Nephron progenitor cell (in vitro differentiated cells): ENCODE data around the gene EVA1C.
"Not testable (repeated sequence)": the region's sequence is repeated elsewhere in the genome, so short reads cannot be mapped to it uniquely, and the experiment has no call there.

ENCODE experiments used
- DNase-seq: peaks from one replicate; pipeline ENCODE4 v3.0.0; 2021
- H3K27ac Mint-ChIP-seq: 2 replicates; pipeline ENCODE4 v1.8.0; 2021; ENCODE audit warnings: mild to moderate bottlenecking, moderate library complexity, mixed read lengths
- H3K27me3 Mint-ChIP-seq: 2 replicates; pipeline ENCODE4 v1.8.0; 2021; ENCODE audit warnings: mild to moderate bottlenecking, low read depth, mixed read lengths; ENCODE audit not compliant: poor library complexity
- H3K36me3 Mint-ChIP-seq: 2 replicates; pipeline ENCODE4 v1.8.0; 2021; ENCODE audit warnings: low read depth, mixed read lengths
- H3K4me1 Mint-ChIP-seq: 2 replicates; pipeline ENCODE4 v1.8.0; 2021; ENCODE audit warnings: mixed read lengths
- H3K4me3 Mint-ChIP-seq: 2 replicates; pipeline ENCODE4 v1.8.0; 2021; ENCODE audit warnings: mild to moderate bottlenecking, moderate library complexity, mixed read lengths
- H3K9me3 Mint-ChIP-seq: 2 replicates; pipeline ENCODE4 v1.8.0; 2021; ENCODE audit warnings: mild to moderate bottlenecking, moderate library complexity, mixed read lengths
- CTCF ChIP-seq: fragments of 200-600 bp; sonication (generic); IDR thresholded peaks from 2 replicates; pipeline ENCODE4 v1.5.0; 2021; ENCODE audit warnings: antibody characterized with exemption

Gene EVA1C

GRCh38 chr21:32445101-32445500 lies 32.6 kb downstream of the EVA1C start:
- Mint-ChIP-seq H3K27ac (no peak overlapping the region), H3K36me3 (peaks cover 6% of the 10 kb centered on the region), H3K4me1 (no peaks in the 10 kb centered on the region), H3K9me3 (peaks cover 20% of the 10 kb centered on the region), H3K27me3 (peaks cover 9% of the 10 kb centered on the region), H3K4me3 (no peak overlapping the region)
- no peak for TF ChIP-seq CTCF
- no peak for DNase-seq

- not testable (repeated sequence) for DNase-seq, H3K4me3 Mint-ChIP-seq, H3K4me1 Mint-ChIP-seq, H3K27ac Mint-ChIP-seq, H3K27me3 Mint-ChIP-seq, H3K36me3 Mint-ChIP-seq
- peaks cover 20% of the 10 kb centered on the region for H3K9me3 Mint-ChIP-seq
These were observed 33.9 kb downstream of the EVA1C start for GRCh38 chr21:32446440-32446839.

- no peaks in the 10 kb centered on the region for H3K4me1 Mint-ChIP-seq
- DNase-seq, result no peak
- peaks cover 24% of the 10 kb centered on the region for H3K9me3 Mint-ChIP-seq
- H3K4me3 Mint-ChIP-seq, result no peak overlapping the region
- peaks cover 9% of the 10 kb centered on the region for H3K27me3 Mint-ChIP-seq
- no peak overlapping the region for H3K27ac Mint-ChIP-seq
- peaks cover 6% of the 10 kb centered on the region for H3K36me3 Mint-ChIP-seq
- no peak for TF ChIP-seq CTCF
These were observed 34.7 kb downstream of the EVA1C start for GRCh38 chr21:32447224-32447623.

GRCh38 chr21:32448803-32449594 lies 36.5 kb downstream of the EVA1C start:
- Mint-ChIP-seq H3K36me3 (peaks cover 2% of the 10 kb centered on the region), H3K27ac (no peak overlapping the region), H3K9me3 (peaks cover 19% of the 10 kb centered on the region), H3K4me1 (no peaks in the 10 kb centered on the region), H3K4me3 (no peak overlapping the region), H3K27me3 (peaks cover 4% of the 10 kb centered on the region)
- no peak for TF ChIP-seq CTCF
- no peak for DNase-seq

- not testable (repeated sequence) for H3K4me1 Mint-ChIP-seq, DNase-seq, H3K27me3 Mint-ChIP-seq, H3K4me3 Mint-ChIP-seq, H3K36me3 Mint-ChIP-seq
- peak overlapping the region; percentile 68 for H3K27ac Mint-ChIP-seq
- peaks cover 13% of the 10 kb centered on the region for H3K9me3 Mint-ChIP-seq
These were observed 38.6 kb downstream of the EVA1C start for GRCh38 chr21:32450881-32451701.

DNA sequence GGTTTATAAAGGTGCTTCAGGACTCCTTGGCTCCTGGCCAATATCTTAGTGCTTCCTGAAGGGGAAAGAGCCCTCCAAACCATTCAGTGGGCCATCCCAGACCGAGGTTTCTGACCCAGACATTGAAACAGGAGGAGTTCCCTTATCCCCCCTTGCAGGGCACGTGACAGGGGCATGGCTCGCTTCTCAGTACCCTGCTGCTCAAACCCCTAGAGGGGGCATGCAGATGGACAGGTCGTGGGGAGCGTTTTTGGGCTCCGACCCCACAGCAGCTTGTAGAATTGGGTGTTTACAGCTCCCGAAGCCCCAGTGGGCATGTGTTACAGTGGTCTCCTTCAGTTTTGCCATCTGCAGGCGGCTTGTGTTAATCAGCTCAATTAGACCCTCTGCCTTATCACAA lies 39.7 kb downstream of the EVA1C start:
- H3K36me3 Mint-ChIP-seq, H3K27me3 Mint-ChIP-seq, H3K27ac Mint-ChIP-seq, H3K4me1 Mint-ChIP-seq, H3K9me3 Mint-ChIP-seq, H3K4me3 Mint-ChIP-seq, DNase-seq: not testable (repeated sequence)

DNA sequence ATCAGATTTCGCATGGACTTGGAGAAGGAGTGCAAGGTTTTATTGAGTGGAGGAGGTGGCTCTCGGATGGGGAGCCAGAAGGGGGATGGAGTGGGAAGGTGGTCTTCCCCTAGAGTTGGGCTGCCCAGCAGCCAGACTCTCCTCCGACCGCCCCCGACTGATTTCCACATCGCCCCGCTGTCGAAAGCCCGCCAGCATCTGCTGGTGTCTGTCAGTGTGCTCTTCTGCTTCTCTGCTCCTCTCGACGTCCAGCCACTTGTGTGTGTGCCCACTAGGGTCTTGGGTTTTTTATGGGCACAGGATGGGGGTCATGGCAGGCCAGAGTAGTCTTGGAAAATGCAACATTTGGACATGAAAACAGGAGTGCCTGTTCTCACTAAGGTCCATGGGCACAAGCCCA lies 40.1 kb downstream of the EVA1C start:
- H3K27me3 Mint-ChIP-seq, result no peaks in the 10 kb centered on the region
- H3K4me1 Mint-ChIP-seq, result peaks cover 12% of the 10 kb centered on the region
- no peak overlapping the region for H3K27ac Mint-ChIP-seq

More for the DNA sequence above, 40.1 kb downstream of the EVA1C start:
- no peak overlapping the region for H3K4me3 Mint-ChIP-seq
- no peak for TF ChIP-seq CTCF
- H3K36me3 Mint-ChIP-seq, result no peaks in the 10 kb centered on the region
- peaks cover 4% of the 10 kb centered on the region for H3K9me3 Mint-ChIP-seq
- DNase-seq, result no peak
